Limb (tissue), 2 donors: ENCODE measurements around the gene OR2Z1.

ENCODE experiments used
- DNase-seq, 2 donors: peaks; one replicate each; pipeline ENCODE4 v3.0.0-alpha.2; 2016; ENCODE audit errors: extremely low spot score in 2 of 2

Gene OR2Z1

GRCh38 chr19:8721334-8721733 is at the start of gene OR2Z1:
TSS of gene OR2Z1 (plus strand) at chr19:8721634. CDS start at chr19:8731029, 9,395 bp downstream.
- DNase-seq, result no peak

GRCh38 chr19:8673276-8673891 is 48.0 kb upstream of the OR2Z1 start:
- no peak for DNase-seq

- DNase-seq, result no peak
These were observed 46.4 kb upstream of the OR2Z1 start for GRCh38 chr19:8675066-8675465.

GRCh38 chr19:8678244-8678807 is 43.1 kb upstream of the OR2Z1 start:
- no peak for DNase-seq

GRCh38 chr19:8680676-8681344 is 40.6 kb upstream of the OR2Z1 start:
- DNase-seq, result no peak

GRCh38 chr19:8681345-8682029 is 39.9 kb upstream of the OR2Z1 start:
- DNase-seq, result no peak

- DNase-seq, result no peak
These were observed 39.0 kb upstream of the OR2Z1 start for GRCh38 chr19:8682472-8682871.

GRCh38 chr19:8682931-8683330 is 38.5 kb upstream of the OR2Z1 start:
- no peak for DNase-seq

- DNase-seq, result no peak
These were observed 37.2 kb upstream of the OR2Z1 start for GRCh38 chr19:8684001-8684902.

- DNase-seq, result no peak
These were observed 34.9 kb upstream of the OR2Z1 start for GRCh38 chr19:8686549-8686948.

- no peak for DNase-seq
These were observed 32.5 kb upstream of the OR2Z1 start for GRCh38 chr19:8688930-8689329.

GRCh38 chr19:8690753-8691539 is 30.5 kb upstream of the OR2Z1 start:
- DNase-seq, result no peak

GRCh38 chr19:8695501-8695900 is 25.9 kb upstream of the OR2Z1 start:
- no peak for DNase-seq

- no peak for DNase-seq
These were observed 25.5 kb upstream of the OR2Z1 start for GRCh38 chr19:8695911-8696310.

GRCh38 chr19:8696993-8697392 is 24.4 kb upstream of the OR2Z1 start:
- no peak for DNase-seq

GRCh38 chr19:8697671-8698432 is 23.6 kb upstream of the OR2Z1 start:
- DNase-seq, result no peak

- no peak for DNase-seq
These were observed 22.9 kb upstream of the OR2Z1 start, which contains the start of gene ACTL9 for GRCh38 chr19:8698433-8699063. TSS of gene ACTL9 (minus strand) at chr19:8698795. CDS start at chr19:8698701, 94 bp downstream.

- DNase-seq, result no peak
These were observed 21.5 kb upstream of the OR2Z1 start for GRCh38 chr19:8699908-8700307.

- DNase-seq, result no peak
These were observed 20.5 kb upstream of the OR2Z1 start for GRCh38 chr19:8700956-8701355.
